HCT116 (cell line): Measurements from ENCODE around the gene MBD6. TPM values are rescaled to one million over a fixed set of nuclear protein-coding genes. Genes with fewer than 3 reads are reported as not detected.

Experiments used
- ATAC-seq: fragments of 200-7000 bp; cut with Tn5 transposase; 2 replicates; pipeline ENCODE4 v1.9.1; 2020; ENCODE audit warnings: mild to moderate bottlenecking, moderate library complexity
- BruUV-seq: library from RNA; stranded (reverse); fragments of 400-500 nt; replicated peaks from 2 replicates; lab custom pipeline; 2021; lab: Mats Ljungman, UMichigan
- CTCF ChIA-PET: fragments of 300-600 bp; sonication (Branson Sonifier 250); formaldehyde crosslinking; loops from one replicate; lab custom pipeline; 2021; ENCODE audit warnings: antibody characterized with exemption; lab: Charles Lee
- POLR2A ChIA-PET: fragments of 300-600, 350-600 bp; sonication (Branson Sonifier 250); formaldehyde crosslinking; loops from one replicate; lab custom pipeline; 2021; ENCODE audit warnings: antibody characterized with exemption; lab: Charles Lee
- RAD21 ChIA-PET, 2 experiments: fragments of 300-600 bp; sonication (Branson Sonifier 250); formaldehyde crosslinking; loops; one replicate each; lab custom pipeline; 2023; ENCODE audit warnings: low total read pairs in 2 of 2; ENCODE audit not compliant: uncharacterized antibody in 2 of 2, unreplicated experiment in 2 of 2, low non-redundant PET in 1 of 2; lab: Charles Lee
- DNase-seq: peaks from one replicate; pipeline ENCODE4 v3.0.0-alpha.2; 2010; ENCODE audit warnings: low read depth, low spot score
- H2AFZ ChIP-seq: fragments of 200-600 bp; shearing (Covaris generic), sonication (generic); 2 replicates; pipeline ENCODE4 v1.6.1; 2017; ENCODE audit warnings: low read depth, mixed run types, mixed read lengths, antibody characterized with exemption, low read length; ENCODE audit not compliant: poor library complexity, severe bottlenecking
- H3K27ac ChIP-seq: 2 replicates; pipeline ENCODE4 v1.5.1; 2012; ENCODE audit warnings: low read depth, low read length
- H3K27me3 ChIP-seq: fragments of 200-600 bp; sonication (generic); 2 replicates; pipeline ENCODE4 v1.6.1; 2016; ENCODE audit warnings: mixed run types, low read length, mixed read lengths; ENCODE audit not compliant: insufficient read depth
- H3K36me3 ChIP-seq, 2 experiments: fragments of 200-500 bp in 1 of 2; fragments of 200-600 bp in 1 of 2; sonication (Bioruptor generic) in 1 of 2; sonication (generic) in 1 of 2; 2 replicates each; pipeline versions ENCODE4 v1.5.1 to v1.6.1; 2014 to 2016; ENCODE audit warnings: low read length in 2 of 2, inconsistent platforms in 1 of 2, mixed read lengths in 1 of 2, mixed run types in 1 of 2; ENCODE audit not compliant: insufficient read depth in 2 of 2, control insufficient read depth in 1 of 2
- H3K4me1 ChIP-seq, 2 experiments: fragments of 200-600 bp in 1 of 2; sonication (generic) in 1 of 2; 2 replicates each; pipeline versions ENCODE4 v1.5.1 to v1.6.1; 2012 to 2017; ENCODE audit warnings: low read length in 2 of 2, inconsistent platforms in 1 of 2, mild to moderate bottlenecking in 1 of 2, mixed read lengths in 1 of 2, mixed run types in 1 of 2, moderate library complexity in 1 of 2; ENCODE audit not compliant: insufficient read depth in 2 of 2, control insufficient read depth in 1 of 2
- H3K4me2 ChIP-seq: fragments of 200-600 bp; sonication (generic); 2 replicates; pipeline ENCODE4 v1.6.1; 2017; ENCODE audit warnings: mixed run types, low read length, mixed read lengths
- H3K4me3 ChIP-seq, 2 experiments: fragments of 200-600 bp in 1 of 2; sonication (generic) in 1 of 2; replicated peaks in 1 of 2; 2 replicates each; pipeline ENCODE4 v1.5.1; 2011 to 2016; ENCODE audit warnings: low read length in 2 of 2, control low read depth in 1 of 2, low read depth in 1 of 2, mild to moderate bottlenecking in 1 of 2, mixed read lengths in 1 of 2, mixed run types in 1 of 2
- H3K79me2 ChIP-seq: fragments of 200-600 bp; sonication (generic); 2 replicates; pipeline ENCODE4 v1.6.1; 2017; ENCODE audit warnings: mild to moderate bottlenecking, mixed run types, low read length, moderate library complexity, mixed read lengths; ENCODE audit not compliant: insufficient read depth
- H3K9ac ChIP-seq: fragments of 200-600 bp; sonication (generic); 2 replicates; pipeline ENCODE4 v1.6.1; 2016; ENCODE audit warnings: low read length, mixed read lengths
- H3K9me2 ChIP-seq: fragments of 200-600 bp; sonication (generic), shearing (Covaris generic); 2 replicates; pipeline ENCODE4 v1.6.1; 2017; ENCODE audit warnings: mixed run types, mild to moderate bottlenecking, moderate library complexity; ENCODE audit not compliant: insufficient read depth
- H3K9me3 ChIP-seq, 2 experiments: fragments of 200-500 bp in 1 of 2; fragments of 200-600 bp in 1 of 2; sonication (Bioruptor generic) in 1 of 2; sonication (generic) in 1 of 2; 2 replicates each; pipeline ENCODE4 v1.6.1; 2014 to 2017; ENCODE audit warnings: low read length in 2 of 2, mixed read lengths in 2 of 2, inconsistent platforms in 1 of 2, low read depth in 1 of 2, mild to moderate bottlenecking in 1 of 2, mixed run types in 1 of 2, moderate library complexity in 1 of 2; ENCODE audit not compliant: control insufficient read depth in 1 of 2, insufficient read depth in 1 of 2
- H4K20me1 ChIP-seq: fragments of 200-600 bp; sonication (generic), shearing (Covaris generic); 2 replicates; pipeline ENCODE4 v1.6.1; 2017; ENCODE audit warnings: mixed run types, mild to moderate bottlenecking, moderate library complexity; ENCODE audit not compliant: insufficient read depth
- CEBPB ChIP-seq: IDR thresholded peaks from 2 replicates; pipeline ENCODE4 v1.6.1; 2012; ENCODE audit warnings: low read depth
- EGR1 ChIP-seq: IDR thresholded peaks from 2 replicates; pipeline ENCODE4 v1.6.1; 2012; ENCODE audit warnings: low read depth
- ELF1 ChIP-seq: IDR thresholded peaks from 2 replicates; pipeline ENCODE4 v1.6.1; 2012; ENCODE audit warnings: low read depth, borderline replicate concordance
- EZH2 ChIP-seq: fragments of 200-600 bp; sonication (generic); IDR thresholded peaks from 2 replicates; pipeline ENCODE4 v1.6.1; 2017; ENCODE audit warnings: antibody characterized with exemption, mixed run types
- EZH2phosphoT487 ChIP-seq: fragments of 200-600 bp; IDR thresholded peaks from 2 replicates; pipeline ENCODE4 v1.6.1; 2018; ENCODE audit warnings: antibody characterized with exemption, borderline replicate concordance
- JUND ChIP-seq: IDR thresholded peaks from 2 replicates; pipeline ENCODE4 v1.6.1; 2012
- POLR2AphosphoS5 ChIP-seq: IDR thresholded peaks from 2 replicates; pipeline ENCODE4 v1.6.1; 2011; ENCODE audit warnings: mild to moderate bottlenecking, low read depth, low read length, moderate library complexity
- SRF ChIP-seq: IDR thresholded peaks from 2 replicates; pipeline ENCODE4 v1.6.1; 2012; ENCODE audit warnings: low read depth
- YY1 ChIP-seq: IDR thresholded peaks from 2 replicates; pipeline ENCODE4 v1.6.1; 2011; ENCODE audit warnings: low read length, low read depth, moderate library complexity, mild to moderate bottlenecking; ENCODE audit not compliant: insufficient replicate concordance; ENCODE audit errors: extremely low read depth
- ZFX ChIP-seq: fragments of 450-650 bp; IDR thresholded peaks from 2 replicates; pipeline ENCODE4 v1.6.1; 2017
- intact Hi-C: fragments of 100-400 bp; cut with micrococcal nuclease; formaldehyde crosslinking; loops from 2 replicates; pipeline ENCODE4 v1.10.0; 2022
- total RNA-seq: library from RNA; stranded (reverse); gene quantifications from one replicate; pipeline ENCODE4 v1.2.1, GENCODE V29; 2021; ENCODE audit not compliant: unreplicated experiment
- TF ChIP-seq, protein P1 (sequence below): IDR thresholded peaks from 2 replicates; pipeline ENCODE4 v1.6.1; 2012

The MBD6 gene
- total RNA-seq, 1 experiment from 2014 or later: 70.1 TPM

DNA sequence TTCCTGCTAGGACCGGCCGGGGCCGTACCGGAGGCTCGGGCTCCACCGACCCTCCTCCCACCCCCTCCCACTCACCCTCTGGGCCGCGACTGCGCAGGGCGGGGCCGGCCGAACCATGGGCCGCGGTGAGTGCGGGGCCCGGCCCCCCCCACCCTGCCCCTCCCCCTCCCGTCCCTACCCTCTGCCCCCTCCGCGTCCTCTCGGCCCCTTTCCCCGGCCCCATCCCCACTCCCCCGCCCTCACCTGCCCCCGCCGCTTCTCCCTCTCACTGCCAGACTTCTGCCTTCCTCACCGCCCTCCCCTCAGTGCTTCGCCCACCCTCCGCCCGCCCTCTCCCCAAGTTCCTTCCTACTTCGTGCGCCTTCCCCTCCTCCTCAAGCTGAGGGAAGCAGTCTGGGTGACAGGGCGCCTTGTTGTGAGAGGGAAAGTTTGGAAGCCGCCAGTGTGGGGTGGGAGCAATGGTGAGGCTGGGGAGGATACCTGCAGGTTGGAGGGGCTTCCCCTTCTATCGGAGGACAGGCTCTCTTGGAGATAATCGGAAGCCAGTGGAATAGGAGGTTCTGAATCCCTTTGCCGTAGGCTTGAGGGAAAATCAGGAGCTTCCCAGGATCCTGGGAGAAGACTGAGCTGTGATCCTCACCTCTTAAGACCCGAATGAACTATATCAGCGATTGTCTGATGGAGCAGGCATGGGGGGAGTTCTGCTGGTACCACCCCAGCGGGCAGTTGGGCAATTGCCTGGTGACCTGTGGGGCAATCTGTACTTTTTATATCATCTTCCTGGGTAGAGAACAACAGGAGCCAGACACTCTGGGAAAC, 472 bp downstream of the MBD6 start:
- TF ChIP-seq POLR2AphosphoS5: peak; percentile 19; the same call in 1 of the 2 replicates
- TF ChIP-seq CEBPB: no peak
- RAD21 ChIA-PET: no interaction called here
- peaks cover 24 to 51% of the 10 kb centered on the region in 2 experiments for H3K4me1 ChIP-seq
- intact Hi-C loops: no loop called here
- H2AFZ ChIP-seq: no peak overlapping the region
- BruUV-seq: TSS peak; percentile 48
- no peak for DNase-seq
- peak overlapping the region; percentile 94 for H3K4me2 ChIP-seq
- H4K20me1 ChIP-seq: peaks cover 7% of the 10 kb centered on the region; the same call in 1 of the 2 replicates
- peak overlapping the region; percentile 85 for H3K27ac ChIP-seq
- peak overlapping the region; percentile 60 to 93 for H3K4me3 ChIP-seq
- no peaks in the 10 kb centered on the region for H3K9me3 ChIP-seq
- H3K9me2 ChIP-seq: no peaks in the 10 kb centered on the region
- H3K27me3 ChIP-seq: no peaks in the 10 kb centered on the region
- CTCF ChIA-PET: interaction anchor here (0.9 kb wide), 1 partner anchor 23 kb away, joined by 3 read pairs; no protein-coding TSS in a partner anchor
- H3K79me2 ChIP-seq: peaks cover 48% of the 10 kb centered on the region
- peak overlapping the region; percentile 79 for H3K9ac ChIP-seq
- POLR2A ChIA-PET: no interaction called here
- H3K36me3 ChIP-seq: peaks cover 10 to 31% of the 10 kb centered on the region in 2 experiments
- ATAC-seq: no peak

DNA sequence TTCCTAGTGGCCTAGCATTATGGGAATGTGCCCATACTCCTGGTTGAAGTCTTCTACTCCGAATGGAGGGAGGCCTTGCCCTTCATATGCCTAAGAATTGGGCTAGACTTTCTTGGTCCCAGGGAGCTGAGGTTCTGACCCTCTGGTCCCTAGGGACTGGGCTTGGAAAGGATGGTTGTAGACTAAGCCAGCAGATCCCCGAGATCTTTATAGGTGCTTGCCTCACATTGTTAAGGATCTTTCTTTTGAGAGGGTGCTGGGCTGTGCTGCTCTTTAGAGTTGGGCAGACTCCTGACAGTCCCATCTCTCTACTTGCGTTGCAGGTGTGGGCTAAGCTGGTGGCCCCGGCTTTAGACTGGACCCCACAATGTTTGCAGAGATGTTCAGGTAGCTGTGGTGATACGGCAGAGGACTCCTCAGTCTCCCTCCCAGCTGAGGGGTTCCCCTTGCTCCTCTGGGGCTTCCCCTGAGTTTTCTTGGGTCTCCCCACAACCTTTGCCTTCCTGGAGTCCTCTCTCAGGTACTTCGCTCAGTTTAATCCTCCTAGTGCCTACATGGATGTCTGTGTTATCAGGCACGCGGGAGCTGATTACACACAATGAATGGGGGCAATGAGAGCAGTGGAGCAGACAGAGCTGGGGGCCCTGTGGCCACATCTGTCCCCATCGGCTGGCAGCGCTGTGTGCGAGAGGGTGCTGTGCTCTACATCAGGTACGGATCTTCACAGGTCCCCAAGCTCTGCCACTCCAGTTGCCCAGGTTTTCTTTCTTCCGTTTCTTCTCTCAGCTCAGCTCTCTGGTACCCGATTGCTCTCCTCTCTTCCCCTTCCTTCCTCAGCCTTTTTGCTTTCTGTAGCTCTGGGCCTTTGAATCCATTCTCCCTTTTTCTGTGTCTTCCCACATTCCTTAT, 1.3 kb downstream of the MBD6 start:
- intact Hi-C loops: no loop called here

More for the DNA sequence above, 1.3 kb downstream of the MBD6 start:
- TF ChIP-seq EZH2phosphoT487 (no peak), ELF1 (no peak), EZH2 (no peak), ZFX (no peak), YY1 (no peak), EGR1 (no peak), SRF (no peak), JUND (no peak)
- TF ChIP-seq, protein P1, sequence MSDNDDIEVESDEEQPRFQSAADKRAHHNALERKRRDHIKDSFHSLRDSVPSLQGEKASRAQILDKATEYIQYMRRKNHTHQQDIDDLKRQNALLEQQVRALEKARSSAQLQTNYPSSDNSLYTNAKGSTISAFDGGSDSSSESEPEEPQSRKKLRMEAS: no peak
- H3K27ac ChIP-seq: peak overlapping the region; percentile 81
- ChIA-PET POLR2A (no interaction called here), CTCF (interaction anchor here (0.9 kb wide), 1 partner anchor 23 kb away, joined by 3 read pairs; no protein-coding TSS in a partner anchor), RAD21 (no interaction called here)
- ATAC-seq: no peak
- peak overlapping the region; percentile 94 for H3K4me2 ChIP-seq
- no peaks in the 10 kb centered on the region for H3K27me3 ChIP-seq
- peak overlapping the region; percentile 60 to 93 for H3K4me3 ChIP-seq
- peak overlapping the region; percentile 79 for H3K9ac ChIP-seq
- H3K9me3 ChIP-seq: no peaks in the 10 kb centered on the region
- H3K79me2 ChIP-seq: peaks cover 39% of the 10 kb centered on the region
- no peak overlapping the region for H2AFZ ChIP-seq
- H3K9me2 ChIP-seq: no peaks in the 10 kb centered on the region
- peaks cover 6% of the 10 kb centered on the region; the same call in 1 of the 2 replicates for H4K20me1 ChIP-seq
- H3K4me1 ChIP-seq: peaks cover 22 to 42% of the 10 kb centered on the region in 2 experiments
- peaks cover 13 to 27% of the 10 kb centered on the region in 2 experiments for H3K36me3 ChIP-seq
- BruUV-seq: no TSS peak
- DNase-seq: no peak
